AG09309 (cell line): ENCODE measurements around the gene PINK1.

Source experiments
- DNase-seq: peaks from one replicate; pipeline ENCODE4 v3.0.0-alpha.2; 2010; ENCODE audit warnings: low read depth
- H3K4me3 ChIP-seq: 2 replicates; pipeline ENCODE4 v1.5.1; 2011; ENCODE audit warnings: mild to moderate bottlenecking, low read depth, low read length, moderate library complexity; ENCODE audit not compliant: control insufficient read depth
- TF ChIP-seq, protein P1 (sequence below): IDR thresholded peaks from 2 replicates; pipeline ENCODE4 v1.5.1; 2011; ENCODE audit warnings: mild to moderate bottlenecking, low read depth, low read length, inconsistent platforms; ENCODE audit not compliant: insufficient read depth, control insufficient read depth; ENCODE audit errors: missing control alignments

PINK1 gene

DNA sequence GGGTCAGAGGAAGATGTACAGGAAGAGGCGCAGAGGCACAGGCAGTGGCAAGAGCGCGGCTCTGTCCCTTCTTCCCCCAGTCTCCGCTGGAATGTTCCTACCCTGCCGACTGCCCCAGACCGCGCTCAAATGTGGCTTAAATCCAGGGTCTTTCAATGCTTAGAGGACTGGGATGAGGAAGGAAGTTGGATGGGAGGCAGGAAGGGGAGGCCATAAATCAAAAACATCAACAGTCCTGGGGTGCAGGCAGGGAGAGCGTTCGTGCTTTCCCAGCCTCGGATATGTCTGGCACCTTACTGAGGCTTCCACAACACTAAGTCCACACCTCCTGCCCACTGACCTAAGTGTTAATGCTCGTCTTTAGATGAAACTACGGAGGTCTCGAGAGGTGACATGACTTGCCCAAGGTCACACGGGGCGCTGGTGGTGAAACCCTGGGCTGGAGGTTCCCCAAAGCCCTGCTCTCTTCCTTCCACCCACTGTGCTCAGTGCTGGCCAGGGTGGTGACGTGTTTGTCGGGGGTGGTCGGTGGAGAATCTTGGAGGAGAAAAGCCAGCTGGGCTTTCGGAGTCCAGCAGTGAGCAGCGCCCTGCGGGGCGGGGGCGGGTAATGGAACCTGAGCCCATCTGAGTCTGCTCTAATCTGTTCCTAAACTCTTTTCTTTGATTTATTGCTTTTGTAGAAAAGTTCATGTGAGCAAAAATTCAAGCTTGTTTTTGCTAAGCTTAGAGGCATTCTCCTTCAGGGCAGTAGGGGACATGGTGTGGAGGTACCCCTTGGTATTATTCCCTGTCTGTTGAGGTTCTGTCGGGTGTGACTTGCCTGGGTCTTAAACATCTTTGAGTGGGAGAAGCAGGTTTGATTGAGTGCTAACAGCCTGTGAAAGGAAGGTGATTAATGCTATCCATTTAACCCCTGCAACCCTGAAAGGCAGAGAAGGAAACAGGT lies 43.7 kb upstream of the PINK1 start:
- no peak for DNase-seq
- TF ChIP-seq, protein P1, sequence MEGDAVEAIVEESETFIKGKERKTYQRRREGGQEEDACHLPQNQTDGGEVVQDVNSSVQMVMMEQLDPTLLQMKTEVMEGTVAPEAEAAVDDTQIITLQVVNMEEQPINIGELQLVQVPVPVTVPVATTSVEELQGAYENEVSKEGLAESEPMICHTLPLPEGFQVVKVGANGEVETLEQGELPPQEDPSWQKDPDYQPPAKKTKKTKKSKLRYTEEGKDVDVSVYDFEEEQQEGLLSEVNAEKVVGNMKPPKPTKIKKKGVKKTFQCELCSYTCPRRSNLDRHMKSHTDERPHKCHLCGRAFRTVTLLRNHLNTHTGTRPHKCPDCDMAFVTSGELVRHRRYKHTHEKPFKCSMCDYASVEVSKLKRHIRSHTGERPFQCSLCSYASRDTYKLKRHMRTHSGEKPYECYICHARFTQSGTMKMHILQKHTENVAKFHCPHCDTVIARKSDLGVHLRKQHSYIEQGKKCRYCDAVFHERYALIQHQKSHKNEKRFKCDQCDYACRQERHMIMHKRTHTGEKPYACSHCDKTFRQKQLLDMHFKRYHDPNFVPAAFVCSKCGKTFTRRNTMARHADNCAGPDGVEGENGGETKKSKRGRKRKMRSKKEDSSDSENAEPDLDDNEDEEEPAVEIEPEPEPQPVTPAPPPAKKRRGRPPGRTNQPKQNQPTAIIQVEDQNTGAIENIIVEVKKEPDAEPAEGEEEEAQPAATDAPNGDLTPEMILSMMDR, result no peak
- H3K4me3 ChIP-seq, result no peak overlapping the region; the same call in 1 of the 2 replicates

DNA sequence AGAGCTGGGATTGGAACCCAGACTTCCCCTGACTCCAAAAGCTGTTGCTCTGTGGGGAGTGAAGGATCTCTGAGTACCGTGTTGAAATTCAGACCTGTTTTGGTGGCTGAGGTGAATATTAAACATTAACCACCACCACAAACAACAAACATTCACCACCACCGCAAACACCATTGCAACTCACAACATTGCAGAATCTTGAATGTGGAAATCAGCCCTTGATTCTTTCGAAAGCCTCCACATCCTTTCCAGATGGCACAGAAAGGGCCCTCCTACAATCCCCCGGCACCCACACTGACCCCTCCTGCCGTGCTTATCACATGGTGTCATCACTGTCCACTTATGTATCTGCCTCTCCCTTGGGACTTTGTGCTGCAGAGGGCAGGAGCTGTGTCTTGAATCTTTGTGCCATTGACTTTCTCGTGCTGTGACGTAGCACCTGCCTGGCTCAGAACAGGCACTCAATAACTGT lies 42.9 kb upstream of the PINK1 start:
- no peak overlapping the region for H3K4me3 ChIP-seq
- DNase-seq, result no peak
- TF ChIP-seq, protein P1, result no peak

GRCh38 chr1:20593756-20594155 lies 39.5 kb upstream of the PINK1 start:
- TF ChIP-seq, protein P1, result no peak
- H3K4me3 ChIP-seq, result no peak overlapping the region
- DNase-seq, result no peak

DNA sequence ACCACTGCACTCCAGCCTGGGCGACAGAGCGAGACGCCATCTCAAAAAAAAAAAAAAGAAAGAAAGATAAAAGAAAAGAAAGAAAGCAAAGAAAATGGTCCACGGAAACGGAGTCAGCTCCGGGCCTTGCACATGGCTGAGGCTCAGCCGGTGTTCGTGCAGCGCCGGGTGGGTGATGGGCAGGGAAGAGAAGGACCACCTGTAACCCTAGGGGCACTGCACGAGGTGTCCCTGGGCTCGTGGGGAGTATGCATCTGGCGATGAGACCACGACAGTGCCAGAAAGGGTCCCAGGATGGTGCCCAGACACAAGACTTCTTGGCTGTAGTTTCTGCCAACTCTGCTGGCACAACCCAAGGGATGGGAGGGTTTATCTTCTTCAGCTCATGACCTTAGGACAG lies 38.5 kb upstream of the PINK1 start:
- TF ChIP-seq, protein P1, result no peak
- no peak overlapping the region for H3K4me3 ChIP-seq
- no peak for DNase-seq

DNA sequence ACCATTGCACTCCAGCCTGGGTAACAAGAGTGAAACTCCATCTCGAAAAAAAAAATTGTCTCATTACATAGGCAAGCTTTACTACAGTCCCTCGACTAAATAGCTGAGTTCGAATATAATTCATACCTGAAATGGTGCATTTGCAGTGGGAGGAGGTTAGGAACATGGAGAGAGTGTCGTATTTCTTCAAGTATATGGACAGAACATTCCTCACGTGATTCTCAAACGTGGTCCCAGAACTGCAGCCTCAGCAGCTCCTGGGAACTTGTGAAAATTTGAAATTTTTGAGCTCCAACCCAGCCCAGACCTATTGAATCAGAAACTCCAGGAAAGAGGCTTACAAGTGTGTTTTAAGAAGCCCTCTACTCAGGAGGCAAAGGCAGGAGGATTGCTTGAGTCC lies 37.2 kb upstream of the PINK1 start:
- no peak for DNase-seq
- no peak overlapping the region for H3K4me3 ChIP-seq
- TF ChIP-seq, protein P1, result no peak

GRCh38 chr1:20597650-20598049 lies 35.6 kb upstream of the PINK1 start:
- no peak for DNase-seq
- no peak overlapping the region for H3K4me3 ChIP-seq
- TF ChIP-seq, protein P1, result no peak
